ENCODE results near the gene NAA25. TPM values are rescaled to one million over a fixed set of nuclear protein-coding genes. Genes with fewer than 3 reads are reported as not detected.
"Not testable (repeated sequence)": the region's sequence is repeated elsewhere in the genome, so short reads cannot be mapped to it uniquely, and the experiment has no call there.

NAA25 gene
- total and polyA plus RNA-seq, 2 of the 4 experiments (the other 2 are of a cell fraction): 10.3 to 25.5 TPM

GRCh38 chr12:112103758-112104503, 4.7 kb downstream of the NAA25 start:
- H3K9me3 ChIP-seq (ENCODE audit: control insufficient read depth, insufficient read depth, low read length): no peaks in the 10 kb centered on the region
- H2AFZ ChIP-seq (replicated peaks; ENCODE audit: low read length, poor library complexity): no peak overlapping the region
- peaks cover 6 to 39% of the 10 kb centered on the region in 2 experiments for H3K79me1 ChIP-seq (ENCODE audit: low read depth in 1 of 2, low read length in 2 of 2)
- no peak overlapping the region for H4K8ac ChIP-seq (ENCODE audit: low read depth in 2 of 2, low read length in 2 of 2)
- CTCF ChIA-PET: no interaction called here
- 80% methylated on average over 1 of the region's 8 CpGs; no CpG with 5 or more reads in 1 of the 2 experiments for WGBS, 2 experiments (ENCODE audit: extremely low coverage in 2 of 2, insufficient read length in 1 of 2)
- H3K56ac ChIP-seq (ENCODE audit: extremely low read depth, insufficient read depth, low read length): no peak overlapping the region
- no TSS peak for BruUV-seq (replicated peaks)
- H3K14ac ChIP-seq (replicated peaks; ENCODE audit: low read depth, low read length): no peak overlapping the region
- intact Hi-C loops (cut with micrococcal nuclease) (loop anchor here (10.0 kb wide), 1 partner anchor 281 kb away; the partner anchor contains the start of gene HECTD4), dilution Hi-C loops (cut with HindIII; ENCODE audit: low sequenced_read_pairs, unreplicated experiment) (no loop called here), in situ Hi-C loops (cut with MboI; ENCODE audit: low sequenced_read_pairs) (no loop called here)
- no peak overlapping the region for H4K91ac ChIP-seq (ENCODE audit: insufficient read depth, low read depth, low read length)
- H3K36me3 ChIP-seq (ENCODE audit: control insufficient read depth, insufficient read depth, low read length): peaks cover 5% of the 10 kb centered on the region
- H3K27me3 ChIP-seq (ENCODE audit: control insufficient read depth, insufficient read depth, low read length): no peaks in the 10 kb centered on the region
- H4K5ac ChIP-seq (ENCODE audit: low read depth, low read length): no peak overlapping the region
- H3K27ac ChIP-seq (ENCODE audit: insufficient read depth, low read length): no peak overlapping the region
- no peak overlapping the region for H3K4me3 ChIP-seq (ENCODE audit: insufficient read depth, low read depth, low read length)
- TF ChIP-seq MAFK (IDR thresholded peaks at IDR 0.05; ENCODE audit: low read depth, low read length) (peak; percentile 98), MAZ (IDR thresholded peaks at IDR 0.05; ENCODE audit: borderline replicate concordance, low read depth, low read length) (no peak)
- peaks cover 13% of the 10 kb centered on the region for H3K4me1 ChIP-seq (ENCODE audit: control insufficient read depth, insufficient read depth, low read length)
- H4K20me1 ChIP-seq (ENCODE audit: insufficient read depth, low read length): peaks cover 32% of the 10 kb centered on the region
- no peak overlapping the region for H3K18ac ChIP-seq (ENCODE audit: low read depth, low read length)
- no peak for DNase-seq
- no peak overlapping the region for H2AK5ac ChIP-seq (ENCODE audit: low read depth, low read length)
- H3K9me1 ChIP-seq (ENCODE audit: insufficient read depth, low read length): peaks cover 16% of the 10 kb centered on the region
- no peak overlapping the region for H2BK5ac ChIP-seq (ENCODE audit: low read depth, low read length, poor library complexity, severe bottlenecking)
- H2AK9ac ChIP-seq (replicated peaks; ENCODE audit: low read depth, low read length, poor library complexity): no peak overlapping the region
- no peak overlapping the region for H2BK15ac ChIP-seq (ENCODE audit: low read depth, low read length)
- H3K4ac ChIP-seq (ENCODE audit: low read depth, low read length): no peak overlapping the region
- no peak overlapping the region for H2BK120ac ChIP-seq (ENCODE audit: low read depth, low read length)
- no peak overlapping the region for H2BK20ac ChIP-seq (ENCODE audit: low read depth, low read length)
- ATAC-seq (ENCODE audit: low read depth): no peak
- POLR2A ChIA-PET (ENCODE audit: unreplicated experiment): no interaction called here
- H3K9ac ChIP-seq (ENCODE audit: low read depth, low read length): no peak overlapping the region
- H3K23ac ChIP-seq (ENCODE audit: low read depth, low read length): 0 out of 2 replicates have a peak overlapping the region, but pooled peaks have one; percentile 29
- H3K4me2 ChIP-seq (ENCODE audit: low read depth, low read length): no peak overlapping the region

DNA sequence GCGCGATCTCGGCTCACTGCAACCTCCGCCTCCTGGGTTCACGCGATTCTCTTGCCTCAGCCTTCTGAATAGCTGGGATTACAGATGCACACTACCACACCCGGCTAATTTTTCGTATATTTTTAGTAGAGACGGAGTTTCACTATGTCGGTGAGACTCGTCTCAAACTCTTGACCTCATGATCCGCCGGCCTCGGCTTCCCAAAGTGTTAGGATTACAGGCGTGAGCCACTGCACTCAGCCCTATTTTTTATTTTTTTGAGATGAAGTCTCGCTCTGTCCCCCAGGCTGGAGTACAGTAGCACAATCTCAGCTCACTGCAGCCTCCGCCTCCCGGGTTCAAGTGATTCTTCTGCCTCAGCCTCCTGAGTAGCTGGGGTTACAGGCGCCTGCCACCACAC, 5.8 kb downstream of the NAA25 start:
- BruUV-seq (replicated peaks); ATAC-seq (ENCODE audit: low read depth); H2AK9ac ChIP-seq (replicated peaks; ENCODE audit: low read depth, low read length, poor library complexity); H3K4me2 ChIP-seq (ENCODE audit: low read depth, low read length); H2AFZ ChIP-seq (replicated peaks; ENCODE audit: low read length, poor library complexity); H3K9ac ChIP-seq (ENCODE audit: low read depth, low read length); H3K27me3 ChIP-seq (ENCODE audit: control insufficient read depth, insufficient read depth, low read length); H4K8ac ChIP-seq (ENCODE audit: low read depth in 2 of 2, low read length in 2 of 2); H2BK20ac ChIP-seq (ENCODE audit: low read depth, low read length); DNase-seq; H2AK5ac ChIP-seq (ENCODE audit: low read depth, low read length); H3K18ac ChIP-seq (ENCODE audit: low read depth, low read length); dilution Hi-C loops (cut with HindIII; ENCODE audit: low sequenced_read_pairs, unreplicated experiment); H3K4ac ChIP-seq (ENCODE audit: low read depth, low read length); H2BK120ac ChIP-seq (ENCODE audit: low read depth, low read length); H2BK5ac ChIP-seq (ENCODE audit: low read depth, low read length, poor library complexity, severe bottlenecking); POLR2A ChIA-PET (ENCODE audit: unreplicated experiment); H4K5ac ChIP-seq (ENCODE audit: low read depth, low read length); in situ Hi-C loops (cut with MboI; ENCODE audit: low sequenced_read_pairs); H3K14ac ChIP-seq (replicated peaks; ENCODE audit: low read depth, low read length); H4K91ac ChIP-seq (ENCODE audit: insufficient read depth, low read depth, low read length); H3K23ac ChIP-seq (ENCODE audit: low read depth, low read length); H3K56ac ChIP-seq (ENCODE audit: extremely low read depth, insufficient read depth, low read length); H2BK15ac ChIP-seq (ENCODE audit: low read depth, low read length); H3K27ac ChIP-seq (ENCODE audit: insufficient read depth, low read length); H3K4me3 ChIP-seq (ENCODE audit: insufficient read depth, low read depth, low read length); H3K9me3 ChIP-seq (ENCODE audit: control insufficient read depth, insufficient read depth, low read length); H3K36me3 ChIP-seq (ENCODE audit: control insufficient read depth, insufficient read depth, low read length): not testable (repeated sequence)
- Histone ChIP-seq H4K20me1 (ENCODE audit: insufficient read depth, low read length) (peaks cover 32% of the 10 kb centered on the region), H3K79me1 (ENCODE audit: low read depth in 1 of 2, low read length in 2 of 2) (peaks cover 9 to 49% of the 10 kb centered on the region in 2 experiments), H3K4me1 (ENCODE audit: control insufficient read depth, insufficient read depth, low read length) (peaks cover 15% of the 10 kb centered on the region), H3K9me1 (ENCODE audit: insufficient read depth, low read length) (peaks cover 16% of the 10 kb centered on the region)
- intact Hi-C loops (cut with micrococcal nuclease): loop anchor here (10.0 kb wide), 1 partner anchor 282 kb away; the partner anchor contains the start of gene HECTD4
- 98% methylated on average over 8 of the region's 19 CpGs; no CpG with 5 or more reads in 1 of the 2 experiments for WGBS, 2 experiments (ENCODE audit: extremely low coverage in 2 of 2, insufficient read length in 1 of 2)
- CTCF ChIA-PET: interaction anchor here (0.7 kb wide), 1 partner anchor 598 kb away, joined by 3 read pairs; no protein-coding TSS in a partner anchor

Data from IMR-90 (cell line).